H9 (cell line): ENCODE measurements around the gene CACFD1. TPM values are rescaled to one million over a fixed set of nuclear protein-coding genes. Genes with fewer than 3 reads are reported as not detected.

Experiments
- DNase-seq: peaks from one replicate; pipeline ENCODE4 v3.0.0-alpha.2; 2017
- H2AFZ ChIP-seq: one replicate; pipeline ENCODE4 v1.6.1; 2013; ENCODE audit warnings: mild to moderate bottlenecking, low read length, control low read depth, moderate library complexity
- H2AK5ac ChIP-seq: 2 replicates; pipeline ENCODE4 v1.6.1; 2013; ENCODE audit warnings: low read length, control low read depth, mixed read lengths; ENCODE audit not compliant: insufficient read length
- H2BK120ac ChIP-seq: one replicate; pipeline ENCODE4 v1.6.1; 2013; ENCODE audit warnings: low read depth, mild to moderate bottlenecking, low read length, control low read depth, inconsistent platforms; ENCODE audit not compliant: poor library complexity, severe bottlenecking
- H2BK12ac ChIP-seq: 2 replicates; pipeline ENCODE4 v1.6.1; 2013; ENCODE audit warnings: low read length, control low read depth, mixed read lengths, low read depth; ENCODE audit not compliant: insufficient read length
- H2BK15ac ChIP-seq: 2 replicates; pipeline ENCODE4 v1.6.1; 2013; ENCODE audit warnings: low read depth, low read length, control low read depth
- H2BK20ac ChIP-seq: one replicate; pipeline ENCODE4 v1.6.1; 2013; ENCODE audit warnings: low read depth, mild to moderate bottlenecking, low read length, control low read depth, inconsistent platforms; ENCODE audit not compliant: poor library complexity, severe bottlenecking
- H2BK5ac ChIP-seq: 2 replicates; pipeline ENCODE4 v1.6.1; 2013; ENCODE audit warnings: low read length, control low read depth, mixed read lengths; ENCODE audit not compliant: insufficient read length
- H3K14ac ChIP-seq: 2 replicates; pipeline ENCODE4 v1.6.1; 2013; ENCODE audit warnings: low read length, control low read depth; ENCODE audit not compliant: insufficient read depth
- H3K18ac ChIP-seq: 2 replicates; pipeline ENCODE4 v1.6.1; 2013; ENCODE audit warnings: low read depth, mild to moderate bottlenecking, mixed read lengths, low read length, control low read depth; ENCODE audit not compliant: insufficient read length
- H3K23ac ChIP-seq: 2 replicates; pipeline ENCODE4 v1.6.1; 2013; ENCODE audit warnings: low read length, control low read depth, mixed read lengths, low read depth; ENCODE audit not compliant: insufficient read length
- H3K23me2 ChIP-seq: 2 replicates; pipeline ENCODE4 v1.6.1; 2013; ENCODE audit warnings: low read depth, mild to moderate bottlenecking, mixed read lengths, low read length, control low read depth; ENCODE audit not compliant: insufficient read length, poor library complexity, severe bottlenecking
- H3K27ac ChIP-seq: 2 replicates; pipeline ENCODE4 v1.5.1; 2013; ENCODE audit warnings: low read length, control low read depth, mixed read lengths, low read depth; ENCODE audit not compliant: insufficient read length
- H3K27me3 ChIP-seq: 2 replicates; pipeline ENCODE4 v1.6.1; 2013; ENCODE audit warnings: low read length, control low read depth, inconsistent platforms; ENCODE audit not compliant: insufficient read depth
- H3K4ac ChIP-seq: 2 replicates; pipeline ENCODE4 v1.6.1; 2013; ENCODE audit warnings: low read depth, mild to moderate bottlenecking, control low read depth, inconsistent platforms, low read length, moderate library complexity
- H3K4me1 ChIP-seq: 2 replicates; pipeline ENCODE4 v1.6.1; 2013; ENCODE audit warnings: low read length, control low read depth, inconsistent platforms; ENCODE audit not compliant: insufficient read depth
- H3K4me2 ChIP-seq: 2 replicates; pipeline ENCODE4 v1.6.1; 2013; ENCODE audit warnings: low read length, control low read depth, mixed read lengths; ENCODE audit not compliant: insufficient read length, insufficient read depth
- H3K56ac ChIP-seq: 2 replicates; pipeline ENCODE4 v1.6.1; 2013; ENCODE audit warnings: low read depth, mild to moderate bottlenecking, mixed read lengths, low read length, control low read depth; ENCODE audit not compliant: insufficient read length
- H3K79me1 ChIP-seq: 2 replicates; pipeline ENCODE4 v1.6.1; 2013; ENCODE audit warnings: low read depth, mild to moderate bottlenecking, moderate library complexity, low read length, control low read depth, inconsistent platforms; ENCODE audit not compliant: insufficient read depth, poor library complexity, severe bottlenecking
- H3K79me2 ChIP-seq: 2 replicates; pipeline ENCODE4 v1.6.1; 2013; ENCODE audit warnings: low read length, control low read depth, inconsistent platforms; ENCODE audit not compliant: insufficient read depth
- H3K9ac ChIP-seq: 2 replicates; pipeline ENCODE4 v1.6.1; 2013; ENCODE audit warnings: low read length, control low read depth, mixed read lengths; ENCODE audit not compliant: insufficient read length; ENCODE audit errors: extremely low read depth
- H3K9me3 ChIP-seq: one replicate; pipeline ENCODE4 v1.6.1; 2013; ENCODE audit warnings: low read depth, low read length, inconsistent platforms; ENCODE audit not compliant: control insufficient read depth
- H3T11ph ChIP-seq: one replicate; pipeline ENCODE4 v1.6.1; 2013; ENCODE audit warnings: mild to moderate bottlenecking, low read length, control low read depth, inconsistent platforms
- H4K20me1 ChIP-seq: one replicate; pipeline ENCODE4 v1.6.1; 2013; ENCODE audit not compliant: control insufficient read depth, insufficient read length, insufficient read depth
- H4K5ac ChIP-seq: 2 replicates; pipeline ENCODE4 v1.6.1; 2013; ENCODE audit warnings: low read depth, mild to moderate bottlenecking, mixed read lengths, low read length, control low read depth; ENCODE audit not compliant: insufficient read length
- H4K8ac ChIP-seq: replicated peaks from 2 replicates; pipeline ENCODE4 v1.6.1; 2013; ENCODE audit warnings: low read length, control low read depth, mixed read lengths, low read depth; ENCODE audit not compliant: insufficient read length
- H4K91ac ChIP-seq: 2 replicates; pipeline ENCODE4 v1.6.1; 2013; ENCODE audit warnings: low read depth, mild to moderate bottlenecking, moderate library complexity, mixed read lengths, low read length, control low read depth; ENCODE audit not compliant: insufficient read length
- H3K27ac Mint-ChIP-seq, 3 experiments: 2 replicates in 2 of 3; 3 replicates in 1 of 3; pipeline ENCODE4 v1.8.0; 2020 to 2021; ENCODE audit warnings: mixed read lengths in 3 of 3, mild to moderate bottlenecking in 1 of 3, moderate library complexity in 1 of 3
- H3K27me3 Mint-ChIP-seq: 2 replicates; pipeline ENCODE4 v1.8.0; 2021; ENCODE audit warnings: low read depth, mild to moderate bottlenecking, moderate library complexity, mixed read lengths
- H3K36me3 Mint-ChIP-seq, 3 experiments: 2 replicates in 2 of 3; 3 replicates in 1 of 3; pipeline ENCODE4 v1.8.0; 2020 to 2021; ENCODE audit warnings: low read depth in 3 of 3, mixed read lengths in 3 of 3; ENCODE audit not compliant: insufficient read depth in 1 of 3
- H3K4me1 Mint-ChIP-seq, 2 experiments: 2 replicates each; pipeline ENCODE4 v1.8.0; 2020; ENCODE audit warnings: mixed read lengths in 2 of 2
- H3K4me3 Mint-ChIP-seq, 2 experiments: 2 replicates in 1 of 2; 3 replicates in 1 of 2; pipeline ENCODE4 v1.8.0; 2020 to 2021; ENCODE audit warnings: mild to moderate bottlenecking in 2 of 2, mixed read lengths in 2 of 2, moderate library complexity in 1 of 2
- H3K9me3 Mint-ChIP-seq, 2 experiments: 2 replicates in 1 of 2; 3 replicates in 1 of 2; pipeline ENCODE4 v1.8.0; 2020; ENCODE audit warnings: mild to moderate bottlenecking in 2 of 2, mixed read lengths in 2 of 2, moderate library complexity in 1 of 2
- whole genome bisulfite sequencing: extraction: QIAGEN DNeasy Blood & Tissue Kit; methylation state at CpG from one replicate; pipeline ENCODE4 v1.1.7; 2013; ENCODE audit warnings: missing lambda C conversion rate, low lambda C conversion rate, mixed read lengths; ENCODE audit not compliant: insufficient read length; ENCODE audit errors: extremely low coverage; 5-methylcytosine and 5-hydroxymethylcytosine counted together
- total RNA-seq: library from RNA; stranded (reverse); gene quantifications from 2 replicates; pipeline ENCODE4 v1.2.1, GENCODE V29; 2021
- TF ChIP-seq, protein P1 (sequence below): fragments of 200-600 bp; sonication (generic); conservative IDR thresholded peaks from 3 replicates; pipeline ENCODE4 v1.8.0; 2021; ENCODE audit warnings: antibody characterized with exemption, mild to moderate bottlenecking

CACFD1 gene
- total RNA-seq, 1 experiment from 2014 or later, result 20.0 TPM

DNA sequence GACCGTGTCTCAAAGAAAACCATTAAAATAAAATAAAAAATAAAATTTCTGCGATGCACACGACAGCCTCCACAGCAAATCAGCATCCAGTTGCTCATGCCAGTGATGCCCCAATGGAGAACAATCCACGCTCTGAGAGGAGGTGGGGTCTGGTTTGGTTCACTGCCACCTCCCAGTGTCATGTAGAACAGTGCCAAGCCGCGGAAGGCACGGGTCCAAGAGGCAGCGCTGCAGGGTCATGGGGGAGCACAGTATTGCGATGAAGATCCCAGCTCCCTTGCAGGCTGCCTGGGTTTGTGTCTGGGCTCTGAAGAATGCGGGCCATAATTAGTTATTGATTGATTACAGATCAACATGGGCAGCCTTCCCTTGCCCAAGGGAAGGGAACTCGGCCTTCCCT lies 6.1 kb upstream of the CACFD1 start:
- WGBS, result no CpG with 5 or more reads among the region's 11 CpGs
- H3K9me3 Mint-ChIP-seq, result no peaks in the 10 kb centered on the region

More for the DNA sequence above, 6.1 kb upstream of the CACFD1 start:
- H4K91ac ChIP-seq, result no peak overlapping the region
- no peak overlapping the region for H2BK5ac ChIP-seq
- no peak overlapping the region for H2BK12ac ChIP-seq
- Mint-ChIP-seq H3K4me3 (peak overlapping the region in 1 of 2 experiments; percentile 19; a peak in 2 of 5 replicates), H3K27me3 (peaks cover 4% of the 10 kb centered on the region), H3K4me1 (peaks cover 4 to 7% of the 10 kb centered on the region in 2 experiments), H3K36me3 (no peaks in the 10 kb centered on the region), H3K27ac (peak overlapping the region in 1 of 3 experiments; percentile 17; a peak in 1 of 7 replicates)
- H3K23ac ChIP-seq, result no peak overlapping the region
- H2BK20ac ChIP-seq, result no peak overlapping the region
- H3K27ac ChIP-seq, result no peak overlapping the region
- no peak overlapping the region for H3K4me2 ChIP-seq
- no peak overlapping the region for H3K9ac ChIP-seq
- no peak overlapping the region for H3K56ac ChIP-seq
- H3K9me3 ChIP-seq, result no peaks in the 10 kb centered on the region
- no peak overlapping the region for H2AK5ac ChIP-seq
- no peaks in the 10 kb centered on the region for H4K20me1 ChIP-seq
- TF ChIP-seq, protein P1, sequence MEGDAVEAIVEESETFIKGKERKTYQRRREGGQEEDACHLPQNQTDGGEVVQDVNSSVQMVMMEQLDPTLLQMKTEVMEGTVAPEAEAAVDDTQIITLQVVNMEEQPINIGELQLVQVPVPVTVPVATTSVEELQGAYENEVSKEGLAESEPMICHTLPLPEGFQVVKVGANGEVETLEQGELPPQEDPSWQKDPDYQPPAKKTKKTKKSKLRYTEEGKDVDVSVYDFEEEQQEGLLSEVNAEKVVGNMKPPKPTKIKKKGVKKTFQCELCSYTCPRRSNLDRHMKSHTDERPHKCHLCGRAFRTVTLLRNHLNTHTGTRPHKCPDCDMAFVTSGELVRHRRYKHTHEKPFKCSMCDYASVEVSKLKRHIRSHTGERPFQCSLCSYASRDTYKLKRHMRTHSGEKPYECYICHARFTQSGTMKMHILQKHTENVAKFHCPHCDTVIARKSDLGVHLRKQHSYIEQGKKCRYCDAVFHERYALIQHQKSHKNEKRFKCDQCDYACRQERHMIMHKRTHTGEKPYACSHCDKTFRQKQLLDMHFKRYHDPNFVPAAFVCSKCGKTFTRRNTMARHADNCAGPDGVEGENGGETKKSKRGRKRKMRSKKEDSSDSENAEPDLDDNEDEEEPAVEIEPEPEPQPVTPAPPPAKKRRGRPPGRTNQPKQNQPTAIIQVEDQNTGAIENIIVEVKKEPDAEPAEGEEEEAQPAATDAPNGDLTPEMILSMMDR, result no peak
- H2BK120ac ChIP-seq, result no peak overlapping the region
- no peak overlapping the region for H2BK15ac ChIP-seq
- H3K4me1 ChIP-seq, result no peaks in the 10 kb centered on the region; the same call in 1 of the 2 replicates
- no peaks in the 10 kb centered on the region for H3K79me1 ChIP-seq
- no peak overlapping the region for H3K4ac ChIP-seq
- H3T11ph ChIP-seq, result no peak overlapping the region
- no peaks in the 10 kb centered on the region for H3K23me2 ChIP-seq
- H3K14ac ChIP-seq, result no peak overlapping the region
- no peak overlapping the region for H4K5ac ChIP-seq
- H3K18ac ChIP-seq, result no peak overlapping the region
- no peak for DNase-seq
- H4K8ac ChIP-seq, result no peak overlapping the region
- H3K27me3 ChIP-seq, result no peaks in the 10 kb centered on the region
- no peaks in the 10 kb centered on the region for H3K79me2 ChIP-seq
- no peak overlapping the region for H2AFZ ChIP-seq
